HepG2 (cell line): ENCODE results near the gene SLC35F3. TPM values are rescaled to one million over a fixed set of nuclear protein-coding genes. Genes with fewer than 3 reads are reported as not detected.

Experiments used
- ATAC-seq: fragments of 200-7000 bp; cut with Tn5 transposase; 3 replicates; pipeline ENCODE4 v1.9.1; 2020; ENCODE audit warnings: mild to moderate bottlenecking, moderate library complexity
- BruUV-seq: library from RNA; stranded (reverse); fragments of 400-500 nt; replicated peaks from 2 replicates; lab custom pipeline; 2021; lab: Mats Ljungman, UMichigan
- CTCF ChIA-PET: fragments of 300-600 bp; formaldehyde crosslinking; extraction: SDS; loops from one replicate; lab custom pipeline; 2021; ENCODE audit warnings: low total read pairs, inconsistent platforms, low intra/inter-chr PET ratio; lab: Yijun Ruan, JAX
- POLR2A ChIA-PET: fragments of 350-600 bp; sonication (Branson Sonifier 250); formaldehyde crosslinking; loops from one replicate; lab custom pipeline; 2020; ENCODE audit warnings: antibody characterized with exemption, inconsistent platforms; lab: Yijun Ruan, JAX
- DNase-seq: peaks from one replicate; pipeline ENCODE4 v3.0.0-alpha.2; 2015; ENCODE audit warnings: low spot score
- FAIRE-seq: peaks from 3 replicates; lab custom pipeline; 2011; peaks lifted over from hg19 to GRCh38; lab: Jason Lieb, UNC
- H2AFZ ChIP-seq: one replicate; pipeline ENCODE4 v1.6.1; 2011; ENCODE audit warnings: low read length, inconsistent platforms
- H3K27ac ChIP-seq: fragments of 300-600 bp; 3 replicates; pipeline ENCODE4 v1.8.0; 2011; ENCODE audit warnings: mixed run types, mild to moderate bottlenecking, mixed read lengths, low read length, inconsistent platforms; ENCODE audit not compliant: insufficient read depth; ENCODE audit errors: extremely low read length
- H3K27me3 ChIP-seq, 2 experiments: fragments of 200-600 bp in 1 of 2; 2 replicates in 1 of 2; 3 replicates in 1 of 2; pipeline versions ENCODE4 v1.6.0 to v1.8.0; 2011; ENCODE audit warnings: low read length in 2 of 2, mild to moderate bottlenecking in 2 of 2, moderate library complexity in 2 of 2, inconsistent platforms in 1 of 2; ENCODE audit not compliant: insufficient read depth in 2 of 2, control insufficient read depth in 1 of 2
- H3K36me3 ChIP-seq, 2 experiments: fragments of 200-600 bp in 1 of 2; replicated peaks in 1 of 2; 2 replicates in 1 of 2; 3 replicates in 1 of 2; pipeline versions ENCODE4 v1.5.1 to v1.8.0; 2011; ENCODE audit warnings: low read length in 2 of 2, inconsistent platforms in 1 of 2; ENCODE audit not compliant: insufficient read depth in 2 of 2, control insufficient read depth in 1 of 2
- H3K4me1 ChIP-seq: 2 replicates; pipeline ENCODE4 v1.5.1; 2012; ENCODE audit warnings: low read length, inconsistent platforms; ENCODE audit not compliant: insufficient read depth
- H3K4me2 ChIP-seq: 2 replicates; pipeline ENCODE4 v1.6.0; 2011; ENCODE audit warnings: low read depth, low read length, inconsistent platforms
- H3K4me3 ChIP-seq, 3 experiments: fragments of 200-600 bp in 1 of 3; sonication (generic), shearing (Covaris generic) in 1 of 3; replicated peaks in 1 of 3; 2 replicates each; pipeline ENCODE4 v1.5.1; 2011 to 2016; ENCODE audit warnings: low read length in 3 of 3, inconsistent platforms in 2 of 3, low read depth in 2 of 3, mild to moderate bottlenecking in 2 of 3, control low read depth in 1 of 3, mixed read lengths in 1 of 3; ENCODE audit not compliant: insufficient read depth in 1 of 3
- H3K79me2 ChIP-seq: one replicate; pipeline ENCODE4 v1.6.1; 2011; ENCODE audit warnings: low read length, inconsistent platforms; ENCODE audit not compliant: insufficient read depth
- H3K9ac ChIP-seq: 2 replicates; pipeline ENCODE4 v1.6.0; 2011; ENCODE audit warnings: mild to moderate bottlenecking, low read depth, low read length, inconsistent platforms; ENCODE audit not compliant: insufficient read depth
- H3K9me3 ChIP-seq: 2 replicates; pipeline ENCODE4 v1.5.1; 2012; ENCODE audit warnings: mild to moderate bottlenecking, low read length
- H4K20me1 ChIP-seq: 2 replicates; pipeline ENCODE4 v1.6.0; 2011; ENCODE audit warnings: inconsistent platforms, mild to moderate bottlenecking, low read length, moderate library complexity; ENCODE audit not compliant: insufficient read depth
- FOSL1 ChIP-seq: sonication (generic); formaldehyde crosslinking; IDR thresholded peaks from 2 replicates; pipeline ENCODE4 v1.9.0; 2021; ENCODE audit warnings: missing genetic modification reagents, borderline replicate concordance
- GATA4 ChIP-seq: sonication (generic); IDR thresholded peaks from 2 replicates; pipeline ENCODE4 v1.6.1; 2016; ENCODE audit warnings: antibody characterized with exemption, low read depth, borderline replicate concordance
- HMG20A ChIP-seq: IDR thresholded peaks from 2 replicates; pipeline ENCODE4 v1.6.1; 2016; ENCODE audit warnings: borderline replicate concordance
- HOXA3 ChIP-seq: sonication (generic); formaldehyde crosslinking; IDR thresholded peaks from 2 replicates; pipeline ENCODE4 v1.5.0; 2020; ENCODE audit warnings: missing genetic modification reagents
- PPARG ChIP-seq: conservative IDR thresholded peaks from 2 replicates; pipeline ENCODE4 v1.6.1; 2016; ENCODE audit warnings: missing biosample characterization, missing genetic modification reagents
- SATB2 ChIP-seq: sonication (generic); formaldehyde crosslinking; IDR thresholded peaks from 2 replicates; pipeline ENCODE4 v1.5.0; 2020; ENCODE audit warnings: missing genetic modification reagents
- SNAPC2 ChIP-seq: sonication (generic); formaldehyde crosslinking; IDR thresholded peaks from 2 replicates; pipeline ENCODE4 v1.8.1; 2022; ENCODE audit warnings: mild to moderate bottlenecking, missing genetic modification reagents
- SP1 ChIP-seq, 2 experiments: fragments of 450-650 bp in 1 of 2; sonication (generic) in 1 of 2; formaldehyde crosslinking in 1 of 2; IDR thresholded peaks; 2 replicates each; pipeline versions ENCODE4 v1.4.0 to v1.6.1; 2016 to 2020; ENCODE audit warnings: missing genetic modification reagents in 1 of 2
- TBX3 ChIP-seq: fragments of 450-650 bp; IDR thresholded peaks from 2 replicates; pipeline ENCODE4 v1.6.1; 2017; ENCODE audit warnings: antibody characterized with exemption, mild to moderate bottlenecking, inconsistent platforms, borderline replicate concordance
- ZNF777 ChIP-seq: sonication (generic); formaldehyde crosslinking; IDR thresholded peaks from 2 replicates; pipeline ENCODE4 v1.4.0; 2020; ENCODE audit warnings: missing genetic modification reagents
- ZNF883 ChIP-seq: sonication (generic); formaldehyde crosslinking; IDR thresholded peaks from 2 replicates; pipeline ENCODE4 v1.5.1; 2020; ENCODE audit warnings: mild to moderate bottlenecking, missing genetic modification reagents; ENCODE audit errors: not compliant biosample characterization
- WGBS: methylation state at CpG from one replicate; pipeline ENCODE4 v1.1.6; 2017; ENCODE audit warnings: low lambda C conversion rate; 5-methylcytosine and 5-hydroxymethylcytosine counted together
- in situ Hi-C: cut with HindIII; loops from 2 replicates; pipeline ENCODE4 v1.10.0; 2017; ENCODE audit warnings: low pct_unique_long_range_greater_than_20kb; ENCODE audit not compliant: extremely low pct_ligation_motif_present
- intact Hi-C: fragments of 100-400 bp; cut with micrococcal nuclease; formaldehyde crosslinking; loops from one replicate; pipeline ENCODE4 v1.10.0; 2022; ENCODE audit not compliant: unreplicated experiment
- polyA plus RNA-seq, 8 experiments: library from polyadenylated mRNA; depleted of rRNA in 3 of 8; stranded (reverse) in 7 of 8; unstranded in 1 of 8; fragments of >200 nt; fragmentation: Illumina TruSeq in 4 of 8; extraction: Trizol in 4 of 8; gene quantifications; 2 replicates each; pipeline versions ENCODE4 v1.2.1 to v1.2.3, GENCODE V29; 2011 to 2016; ENCODE audit warnings: low read depth in 4 of 8, missing spikeins in 1 of 8, mixed read lengths in 1 of 8; ENCODE audit not compliant: insufficient read depth in 1 of 8
- total RNA-seq, 5 experiments: library from RNA; depleted of rRNA; stranded (reverse); fragments of >200 nt; fragmentation: Illumina TruSeq; extraction: Trizol; gene quantifications; 2 replicates each; pipeline ENCODE4 v1.2.3, GENCODE V29; 2016; ENCODE audit warnings: low read depth in 1 of 5
- TF ChIP-seq, protein P1 (sequence below): sonication (generic); formaldehyde crosslinking; conservative IDR thresholded peaks from 2 replicates; pipeline ENCODE4 v1.4.0; 2020; ENCODE audit warnings: missing genetic modification reagents
- TF ChIP-seq, protein P2 (sequence below): sonication (generic); formaldehyde crosslinking; conservative IDR thresholded peaks from 2 replicates; pipeline ENCODE4 v1.5.0; 2020; ENCODE audit warnings: missing genetic modification reagents
- TF ChIP-seq, protein P3 (sequence below): sonication (generic); formaldehyde crosslinking; IDR thresholded peaks from 2 replicates; pipeline ENCODE4 v1.5.0; 2020; ENCODE audit warnings: mild to moderate bottlenecking, missing genetic modification reagents
- TF ChIP-seq, protein P4 (sequence below): sonication (generic); formaldehyde crosslinking; IDR thresholded peaks from 2 replicates; pipeline ENCODE4 v1.9.0; 2021; ENCODE audit warnings: missing genetic modification reagents, mild to moderate bottlenecking, borderline replicate concordance

Gene SLC35F3
- total and polyA plus RNA-seq, 2 of the 13 experiments (the other 11 are each of a cell fraction or from before 2014, with no cell fraction given), result not detected

DNA sequence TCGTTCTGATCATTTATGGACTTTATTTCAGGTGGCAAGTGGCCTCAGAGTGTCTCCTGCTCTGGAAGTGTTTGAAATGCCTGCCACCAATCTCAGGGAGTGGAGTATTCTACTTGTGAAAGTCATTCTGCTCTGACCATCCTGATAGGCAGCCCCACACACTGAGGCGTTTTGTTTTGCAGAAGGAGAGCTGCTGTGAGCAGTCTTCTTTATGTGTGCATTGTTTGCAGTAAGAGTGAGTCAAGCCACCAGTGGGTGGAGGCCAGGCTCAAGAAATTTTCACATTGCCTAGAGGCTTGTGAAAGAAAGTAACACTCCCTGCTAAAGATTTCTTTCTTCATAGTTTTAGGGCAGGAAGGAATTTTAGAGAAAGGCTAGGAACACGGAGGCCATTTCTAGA, 204.4 kb downstream of the SLC35F3 start (continued):
- TF ChIP-seq, protein P1, sequence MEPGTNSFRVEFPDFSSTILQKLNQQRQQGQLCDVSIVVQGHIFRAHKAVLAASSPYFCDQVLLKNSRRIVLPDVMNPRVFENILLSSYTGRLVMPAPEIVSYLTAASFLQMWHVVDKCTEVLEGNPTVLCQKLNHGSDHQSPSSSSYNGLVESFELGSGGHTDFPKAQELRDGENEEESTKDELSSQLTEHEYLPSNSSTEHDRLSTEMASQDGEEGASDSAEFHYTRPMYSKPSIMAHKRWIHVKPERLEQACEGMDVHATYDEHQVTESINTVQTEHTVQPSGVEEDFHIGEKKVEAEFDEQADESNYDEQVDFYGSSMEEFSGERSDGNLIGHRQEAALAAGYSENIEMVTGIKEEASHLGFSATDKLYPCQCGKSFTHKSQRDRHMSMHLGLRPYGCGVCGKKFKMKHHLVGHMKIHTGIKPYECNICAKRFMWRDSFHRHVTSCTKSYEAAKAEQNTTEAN, result no peak
- TF ChIP-seq, all 625 proteins: peak for 0

DNA sequence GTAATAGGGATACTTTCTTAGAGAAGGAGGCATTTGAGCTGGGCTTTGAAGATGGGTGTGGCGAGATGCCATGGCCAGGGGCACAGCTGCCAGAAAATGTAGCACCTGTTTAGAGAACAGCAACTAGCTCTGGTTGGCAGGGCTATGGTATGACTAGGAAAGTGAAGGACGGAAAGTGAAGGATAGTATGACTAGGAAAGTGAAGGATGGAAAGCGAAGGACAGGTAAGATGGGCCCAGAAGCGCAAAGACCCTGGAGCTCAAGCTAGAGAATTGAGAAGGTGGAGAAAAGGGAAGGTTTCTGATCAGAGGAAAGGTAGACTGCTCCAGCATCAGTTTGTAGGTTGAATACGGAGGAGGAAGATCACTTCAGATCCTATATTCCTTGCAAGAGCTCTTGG, 205.4 kb downstream of the SLC35F3 start:
- in situ Hi-C loops, result no loop called here

More for the DNA sequence above, 205.4 kb downstream of the SLC35F3 start:
- 1% methylated on average over 5 of the region's 5 CpGs for WGBS
- intact Hi-C loops, result no loop called here
- Histone ChIP-seq H3K4me2 (no peak overlapping the region), H3K36me3 (no peaks in the 10 kb centered on the region), H3K9ac (no peak overlapping the region), H3K27ac (no peak overlapping the region)
- ATAC-seq, result no peak
- POLR2A ChIA-PET, result no interaction called here
- BruUV-seq, result no TSS peak
- TF ChIP-seq PPARG, result no peak
- TF ChIP-seq HOXA3 (CRISPR knock-in tag), result no peak
- no peak for TF ChIP-seq SNAPC2 (CRISPR knock-in tag)
- no peak for TF ChIP-seq HMG20A
- TF ChIP-seq, protein P2, sequence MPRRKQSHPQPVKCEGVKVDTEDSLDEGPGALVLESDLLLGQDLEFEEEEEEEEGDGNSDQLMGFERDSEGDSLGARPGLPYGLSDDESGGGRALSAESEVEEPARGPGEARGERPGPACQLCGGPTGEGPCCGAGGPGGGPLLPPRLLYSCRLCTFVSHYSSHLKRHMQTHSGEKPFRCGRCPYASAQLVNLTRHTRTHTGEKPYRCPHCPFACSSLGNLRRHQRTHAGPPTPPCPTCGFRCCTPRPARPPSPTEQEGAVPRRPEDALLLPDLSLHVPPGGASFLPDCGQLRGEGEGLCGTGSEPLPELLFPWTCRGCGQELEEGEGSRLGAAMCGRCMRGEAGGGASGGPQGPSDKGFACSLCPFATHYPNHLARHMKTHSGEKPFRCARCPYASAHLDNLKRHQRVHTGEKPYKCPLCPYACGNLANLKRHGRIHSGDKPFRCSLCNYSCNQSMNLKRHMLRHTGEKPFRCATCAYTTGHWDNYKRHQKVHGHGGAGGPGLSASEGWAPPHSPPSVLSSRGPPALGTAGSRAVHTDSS (CRISPR knock-in tag), result no peak
- no peak for TF ChIP-seq SP1 (IDR thresholded peaks at IDR 0.05)
- TF ChIP-seq SP1 (CRISPR knock-in tag; IDR thresholded peaks at IDR 0.05), result no peak
- no peak for TF ChIP-seq TBX3
- TF ChIP-seq, protein P3, sequence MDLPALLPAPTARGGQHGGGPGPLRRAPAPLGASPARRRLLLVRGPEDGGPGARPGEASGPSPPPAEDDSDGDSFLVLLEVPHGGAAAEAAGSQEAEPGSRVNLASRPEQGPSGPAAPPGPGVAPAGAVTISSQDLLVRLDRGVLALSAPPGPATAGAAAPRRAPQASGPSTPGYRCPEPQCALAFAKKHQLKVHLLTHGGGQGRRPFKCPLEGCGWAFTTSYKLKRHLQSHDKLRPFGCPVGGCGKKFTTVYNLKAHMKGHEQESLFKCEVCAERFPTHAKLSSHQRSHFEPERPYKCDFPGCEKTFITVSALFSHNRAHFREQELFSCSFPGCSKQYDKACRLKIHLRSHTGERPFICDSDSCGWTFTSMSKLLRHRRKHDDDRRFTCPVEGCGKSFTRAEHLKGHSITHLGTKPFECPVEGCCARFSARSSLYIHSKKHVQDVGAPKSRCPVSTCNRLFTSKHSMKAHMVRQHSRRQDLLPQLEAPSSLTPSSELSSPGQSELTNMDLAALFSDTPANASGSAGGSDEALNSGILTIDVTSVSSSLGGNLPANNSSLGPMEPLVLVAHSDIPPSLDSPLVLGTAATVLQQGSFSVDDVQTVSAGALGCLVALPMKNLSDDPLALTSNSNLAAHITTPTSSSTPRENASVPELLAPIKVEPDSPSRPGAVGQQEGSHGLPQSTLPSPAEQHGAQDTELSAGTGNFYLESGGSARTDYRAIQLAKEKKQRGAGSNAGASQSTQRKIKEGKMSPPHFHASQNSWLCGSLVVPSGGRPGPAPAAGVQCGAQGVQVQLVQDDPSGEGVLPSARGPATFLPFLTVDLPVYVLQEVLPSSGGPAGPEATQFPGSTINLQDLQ (CRISPR knock-in tag), result no peak
- TF ChIP-seq, protein P4, sequence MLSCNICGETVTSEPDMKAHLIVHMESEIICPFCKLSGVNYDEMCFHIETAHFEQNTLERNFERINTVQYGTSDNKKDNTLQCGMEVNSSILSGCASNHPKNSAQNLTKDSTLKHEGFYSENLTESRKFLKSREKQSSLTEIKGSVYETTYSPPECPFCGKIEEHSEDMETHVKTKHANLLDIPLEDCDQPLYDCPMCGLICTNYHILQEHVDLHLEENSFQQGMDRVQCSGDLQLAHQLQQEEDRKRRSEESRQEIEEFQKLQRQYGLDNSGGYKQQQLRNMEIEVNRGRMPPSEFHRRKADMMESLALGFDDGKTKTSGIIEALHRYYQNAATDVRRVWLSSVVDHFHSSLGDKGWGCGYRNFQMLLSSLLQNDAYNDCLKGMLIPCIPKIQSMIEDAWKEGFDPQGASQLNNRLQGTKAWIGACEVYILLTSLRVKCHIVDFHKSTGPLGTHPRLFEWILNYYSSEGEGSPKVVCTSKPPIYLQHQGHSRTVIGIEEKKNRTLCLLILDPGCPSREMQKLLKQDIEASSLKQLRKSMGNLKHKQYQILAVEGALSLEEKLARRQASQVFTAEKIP, result no peak
- TF ChIP-seq GATA4, result no peak
- TF ChIP-seq FOSL1 (CRISPR knock-in tag), result no peak
- no peak for TF ChIP-seq ZNF883 (CRISPR knock-in tag)
- no peak for TF ChIP-seq ZNF777 (CRISPR knock-in tag)
- TF ChIP-seq SATB2, result no peak
- TF ChIP-seq, all 625 proteins: peak for 0
- Histone ChIP-seq H4K20me1 (no peaks in the 10 kb centered on the region), H3K9me3 (no peaks in the 10 kb centered on the region), H3K4me3 (no peak overlapping the region), H2AFZ (no peak overlapping the region), H3K4me1 (peaks cover 2% of the 10 kb centered on the region), H3K27me3 (peaks cover 0 to 3% of the 10 kb centered on the region in 2 experiments; a peak in 1 of 5 replicates), H3K79me2 (no peaks in the 10 kb centered on the region)
- DNase-seq (no peak), FAIRE-seq (no peak)
- CTCF ChIA-PET, result no interaction called here
